GM12874 (cell line): ENCODE data around the gene MRPL1.

Experiments
- TF ChIP-seq, protein P1 (sequence below): IDR thresholded peaks from 2 replicates; pipeline ENCODE4 v1.5.1; 2011; ENCODE audit warnings: low read depth, mild to moderate bottlenecking, control low read depth, low read length, moderate library complexity; ENCODE audit not compliant: insufficient read depth

Gene MRPL1

DNA sequence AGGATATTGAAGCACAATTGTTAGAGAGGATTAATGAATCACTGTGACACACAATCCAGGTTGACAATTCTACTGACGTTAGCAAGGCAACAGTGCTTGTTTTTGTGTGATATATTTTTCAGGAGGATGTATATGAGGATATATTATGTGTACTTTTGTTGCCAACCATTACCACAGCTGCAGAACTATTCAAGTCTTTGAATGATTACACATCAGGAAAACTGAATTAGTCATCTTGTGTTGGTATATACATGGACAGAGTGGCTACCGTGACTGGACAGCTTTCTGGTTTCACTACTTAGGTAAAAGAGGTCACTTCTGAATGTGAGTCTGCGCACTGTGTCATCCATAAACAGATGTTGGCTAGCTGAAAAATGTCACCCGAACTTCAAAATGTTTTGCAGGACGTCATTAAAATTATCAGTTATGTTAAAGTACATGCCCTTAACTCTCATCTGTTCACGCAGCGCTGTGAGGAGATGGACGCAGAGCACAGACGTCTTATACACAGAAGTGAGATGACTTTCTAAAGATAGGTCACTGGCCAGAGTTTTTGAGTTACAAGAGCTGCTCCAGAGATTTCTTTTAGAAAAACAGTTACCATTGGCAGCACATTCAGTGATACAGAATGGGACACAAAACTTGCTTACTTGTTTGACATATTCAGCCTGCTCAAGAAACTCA lies 69.0 kb downstream of the MRPL1 start:
- TF ChIP-seq, protein P1, sequence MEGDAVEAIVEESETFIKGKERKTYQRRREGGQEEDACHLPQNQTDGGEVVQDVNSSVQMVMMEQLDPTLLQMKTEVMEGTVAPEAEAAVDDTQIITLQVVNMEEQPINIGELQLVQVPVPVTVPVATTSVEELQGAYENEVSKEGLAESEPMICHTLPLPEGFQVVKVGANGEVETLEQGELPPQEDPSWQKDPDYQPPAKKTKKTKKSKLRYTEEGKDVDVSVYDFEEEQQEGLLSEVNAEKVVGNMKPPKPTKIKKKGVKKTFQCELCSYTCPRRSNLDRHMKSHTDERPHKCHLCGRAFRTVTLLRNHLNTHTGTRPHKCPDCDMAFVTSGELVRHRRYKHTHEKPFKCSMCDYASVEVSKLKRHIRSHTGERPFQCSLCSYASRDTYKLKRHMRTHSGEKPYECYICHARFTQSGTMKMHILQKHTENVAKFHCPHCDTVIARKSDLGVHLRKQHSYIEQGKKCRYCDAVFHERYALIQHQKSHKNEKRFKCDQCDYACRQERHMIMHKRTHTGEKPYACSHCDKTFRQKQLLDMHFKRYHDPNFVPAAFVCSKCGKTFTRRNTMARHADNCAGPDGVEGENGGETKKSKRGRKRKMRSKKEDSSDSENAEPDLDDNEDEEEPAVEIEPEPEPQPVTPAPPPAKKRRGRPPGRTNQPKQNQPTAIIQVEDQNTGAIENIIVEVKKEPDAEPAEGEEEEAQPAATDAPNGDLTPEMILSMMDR = no peak

DNA sequence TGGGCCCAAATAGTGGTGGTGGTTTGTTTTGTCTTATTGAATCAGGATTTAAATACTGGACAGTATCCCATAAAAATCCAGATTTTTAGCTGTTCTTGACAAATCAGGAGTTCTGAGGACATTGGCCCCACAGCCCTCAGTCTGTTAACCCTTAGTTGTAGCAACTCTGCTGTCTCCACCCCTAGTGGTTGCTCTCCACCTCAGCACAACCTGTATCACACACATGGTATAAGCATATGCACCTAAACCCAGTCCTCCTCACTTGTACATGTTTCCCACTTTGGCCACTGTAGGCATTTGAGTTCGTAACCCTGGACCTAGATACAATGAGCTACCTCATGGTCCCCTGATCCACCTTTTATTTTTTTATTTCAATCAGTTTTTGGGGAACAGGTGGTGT lies 75.9 kb downstream of the MRPL1 start:
- TF ChIP-seq, protein P1 = no peak

DNA sequence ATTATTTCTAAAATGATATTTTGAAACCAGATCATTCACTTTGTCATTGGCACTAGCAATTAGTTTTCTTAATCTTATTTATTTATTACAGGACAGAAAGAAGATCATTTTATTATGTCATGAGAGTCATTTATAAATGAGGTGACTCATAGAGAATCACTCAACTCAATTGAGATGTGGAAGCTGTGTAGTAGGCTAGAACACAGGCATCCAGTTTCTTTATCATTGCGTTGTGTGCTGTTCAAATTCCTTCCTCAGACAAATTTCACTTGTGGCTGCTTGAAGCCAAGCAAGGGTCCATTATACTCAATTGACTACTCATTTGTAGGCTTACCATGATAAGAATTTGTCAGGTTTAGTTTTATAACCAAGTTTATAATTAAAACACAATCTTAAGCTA lies 87.6 kb downstream of the MRPL1 start:
- TF ChIP-seq, protein P1 = no peak

DNA sequence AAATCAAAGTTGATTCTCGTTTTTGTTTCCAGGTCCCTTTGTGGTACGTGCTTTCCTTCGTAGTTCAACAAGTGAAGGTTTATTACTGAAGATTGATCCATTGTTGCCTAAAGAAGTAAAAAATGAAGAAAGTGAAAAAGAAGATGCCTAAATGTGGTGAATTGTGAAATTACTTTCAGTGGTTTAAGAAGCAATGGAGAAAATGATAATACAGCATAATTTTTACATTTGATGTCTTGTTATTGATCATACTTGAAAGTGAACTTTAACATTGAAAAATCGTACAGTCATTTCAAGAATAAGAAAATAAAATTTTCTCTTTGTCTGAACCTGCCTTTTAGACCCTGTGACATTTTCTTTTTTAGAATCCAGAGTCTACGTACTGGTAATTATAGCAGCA lies 89.8 kb downstream of the MRPL1 start:
- TF ChIP-seq, protein P1 = no peak

DNA sequence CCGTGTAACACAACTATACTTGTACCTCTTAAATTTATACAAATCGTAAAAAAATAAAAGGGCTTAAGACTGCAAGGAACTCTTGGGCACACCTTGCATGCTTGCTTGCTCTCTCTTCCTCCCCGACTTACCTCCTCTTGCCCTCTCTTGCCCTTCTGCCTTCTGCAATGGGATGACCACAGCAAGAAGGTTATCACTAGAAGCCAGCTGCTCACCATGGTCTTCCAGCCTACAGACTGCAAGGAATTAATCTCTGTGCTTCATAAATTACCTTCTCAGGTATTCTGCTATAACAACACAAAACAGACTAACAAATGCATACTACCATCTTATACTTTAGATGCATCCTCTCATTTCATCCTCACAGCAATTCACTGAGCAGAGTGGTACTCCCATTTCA lies 92.1 kb downstream of the MRPL1 start:
- TF ChIP-seq, protein P1 = no peak

DNA sequence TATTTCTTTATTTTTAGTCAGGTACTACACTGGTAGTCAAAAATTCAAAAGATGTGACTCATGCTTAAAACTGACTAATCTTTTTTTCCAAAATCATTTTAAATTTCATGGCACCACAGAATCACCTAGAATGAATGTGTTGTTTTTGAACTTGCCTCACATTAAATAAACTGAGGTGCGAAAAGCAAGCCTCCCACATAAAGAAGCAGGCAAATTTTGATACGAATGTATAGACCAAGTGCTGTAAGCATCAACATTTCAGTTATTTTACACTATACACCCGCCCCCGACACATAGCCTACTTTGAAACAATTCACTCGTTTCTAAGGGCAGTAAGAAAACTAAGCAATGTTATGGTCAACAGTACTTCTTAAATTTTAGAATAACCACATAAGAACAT lies 94.3 kb downstream of the MRPL1 start:
- TF ChIP-seq, protein P1 = no peak

DNA sequence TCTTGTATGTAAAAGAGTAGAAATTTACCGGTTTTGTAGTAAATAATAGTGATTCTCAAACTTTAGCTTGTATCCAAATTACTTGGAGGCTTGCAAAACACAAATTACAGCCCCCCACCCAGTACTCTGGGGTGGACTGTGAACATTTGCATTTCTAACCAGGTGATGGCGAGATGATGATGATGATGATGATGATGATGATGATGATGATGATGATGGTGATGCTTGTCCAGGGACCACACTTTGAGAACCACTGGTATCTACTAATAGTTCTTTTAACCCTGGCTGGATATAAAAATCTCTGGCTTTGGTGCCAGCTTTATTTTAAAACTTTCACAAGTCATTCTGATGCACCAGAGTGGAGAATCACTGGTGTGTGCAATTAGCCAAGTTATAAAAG lies 96.3 kb downstream of the MRPL1 start:
- TF ChIP-seq, protein P1 = no peak
